IMR-90 (cell line): ENCODE measurements around the gene SERPINF2.

Experiments
- CEBPB ChIP-seq: IDR thresholded peaks from 2 replicates; pipeline ENCODE4 v1.6.1; 2012; ENCODE audit warnings: low read depth, low read length, improper control_type of control experiment
- CTCF ChIP-seq: conservative IDR thresholded peaks from 2 replicates; pipeline ENCODE4 v1.5.1; 2012; ENCODE audit warnings: mild to moderate bottlenecking, low read depth, low read length, improper control_type of control experiment
- MAFK ChIP-seq: IDR thresholded peaks from 2 replicates; pipeline ENCODE4 v1.6.1; 2012; ENCODE audit warnings: low read depth, low read length, improper control_type of control experiment
- MAZ ChIP-seq: IDR thresholded peaks from 2 replicates; pipeline ENCODE4 v1.6.1; 2012; ENCODE audit warnings: low read depth, mild to moderate bottlenecking, low read length, improper control_type of control experiment, moderate library complexity, borderline replicate concordance
- MXI1 ChIP-seq: IDR thresholded peaks from 2 replicates; pipeline ENCODE4 v1.6.1; 2012; ENCODE audit warnings: low read depth, mild to moderate bottlenecking, low read length, moderate library complexity, borderline replicate concordance
- POLR2A ChIP-seq: IDR thresholded peaks from 2 replicates; pipeline ENCODE4 v1.6.1; 2012; ENCODE audit warnings: mild to moderate bottlenecking, low read depth, low read length
- RAD21 ChIP-seq: IDR thresholded peaks from 2 replicates; pipeline ENCODE4 v1.6.1; 2012; ENCODE audit warnings: low read length, improper control_type of control experiment
- RFX5 ChIP-seq: IDR thresholded peaks from 2 replicates; pipeline ENCODE4 v1.8.0; 2012; ENCODE audit warnings: low read depth, mild to moderate bottlenecking, low read length, moderate library complexity
- SMC3 ChIP-seq: fragments of 150-350 bp; IDR thresholded peaks from 2 replicates; pipeline ENCODE4 v1.6.1; 2016; ENCODE audit warnings: low read depth, mild to moderate bottlenecking, antibody characterized with exemption, low read length, moderate library complexity

GRCh38 chr17:1759529-1759928, 16.9 kb downstream of the SERPINF2 start:
- TF ChIP-seq CTCF = no peak
- TF ChIP-seq RAD21 = no peak
- TF ChIP-seq RFX5 = no peak
- no peak for TF ChIP-seq POLR2A
- TF ChIP-seq CEBPB = no peak
- TF ChIP-seq SMC3 = no peak
- no peak for TF ChIP-seq MAZ
- no peak for TF ChIP-seq MXI1
- TF ChIP-seq MAFK = no peak
